ENCODE results near the gene ETF1. TPM values are rescaled to one million over a fixed set of nuclear protein-coding genes. Genes with fewer than 3 reads are reported as not detected.

Gene ETF1
- total RNA-seq, 1 donor from 2014 or later: 74.8 TPM

- no peak for DNase-seq
Measured at GRCh38 chr5:138563340-138564118, 20.5 kb upstream of the ETF1 start.

- no peak for DNase-seq
Measured at GRCh38 chr5:138560971-138561370, 17.9 kb upstream of the ETF1 start.

GRCh38 chr5:138559937-138560336 is 16.9 kb upstream of the ETF1 start:
- no peak for DNase-seq

GRCh38 chr5:138557677-138558076 is 14.6 kb upstream of the ETF1 start:
- DNase-seq: no peak

GRCh38 chr5:138554143-138554542 is 11.1 kb upstream of the ETF1 start:
- no peak for DNase-seq

GRCh38 chr5:138553437-138554095 is 10.5 kb upstream of the ETF1 start:
- no peak for DNase-seq

- no peak for DNase-seq
Measured at GRCh38 chr5:138552657-138553056, 9.6 kb upstream of the ETF1 start.

- DNase-seq: no peak
Measured at GRCh38 chr5:138549414-138549813, 6.4 kb upstream of the ETF1 start.

GRCh38 chr5:138545919-138546562 is 3.0 kb upstream of the ETF1 start:
- DNase-seq: no peak

- no peak for DNase-seq
Measured at GRCh38 chr5:138544181-138545134, 1.4 kb upstream of the ETF1 start.

GRCh38 chr5:138543730-138544104 is 681 bp upstream of the ETF1 start:
- no peak for DNase-seq

GRCh38 chr5:138542180-138542955 is 668 bp downstream of the ETF1 start:
- DNase-seq: peak; percentile 15

- no peak for DNase-seq
Measured at GRCh38 chr5:138541511-138542179, 1.4 kb downstream of the ETF1 start.

- no peak for DNase-seq
Measured at GRCh38 chr5:138539791-138540190, 3.2 kb downstream of the ETF1 start.

- no peak for DNase-seq
Measured at GRCh38 chr5:138538943-138539627, 4.0 kb downstream of the ETF1 start.

GRCh38 chr5:138536665-138537315 is 6.2 kb downstream of the ETF1 start:
- no peak for DNase-seq

- no peak for DNase-seq
Measured at GRCh38 chr5:138536215-138536614, 6.8 kb downstream of the ETF1 start.

- no peak for DNase-seq
Measured at GRCh38 chr5:138533973-138534941, 8.8 kb downstream of the ETF1 start.
